HG03103 (cell line): ENCODE results near the gene C4orf54.

Experiments used
- ATAC-seq: cut with Tn5 transposase; IDR thresholded peaks from one replicate; pipeline ENCODE4 v1.9.1; 2021; ENCODE audit warnings: low read depth; ENCODE audit not compliant: unreplicated experiment

Gene C4orf54

GRCh38 chr4:99628040-99628439, 29.6 kb downstream of the C4orf54 start:
- ATAC-seq = no peak

GRCh38 chr4:99625369-99625768, 32.3 kb downstream of the C4orf54 start:
- ATAC-seq = no peak

GRCh38 chr4:99624141-99624719, 33.4 kb downstream of the C4orf54 start:
- no peak for ATAC-seq

- no peak for ATAC-seq
Measured at GRCh38 chr4:99622341-99622740, 35.3 kb downstream of the C4orf54 start.

- no peak for ATAC-seq
Measured at GRCh38 chr4:99617374-99617773, 40.3 kb downstream of the C4orf54 start.

- ATAC-seq = no peak
Measured at GRCh38 chr4:99615170-99615820, 42.3 kb downstream of the C4orf54 start.

- no peak for ATAC-seq
Measured at GRCh38 chr4:99614491-99614890, 43.1 kb downstream of the C4orf54 start.

- no peak for ATAC-seq
Measured at GRCh38 chr4:99612704-99613103, 44.9 kb downstream of the C4orf54 start.

- ATAC-seq = no peak
Measured at GRCh38 chr4:99612281-99612680, 45.3 kb downstream of the C4orf54 start.

GRCh38 chr4:99610605-99611175, 46.9 kb downstream of the C4orf54 start:
- ATAC-seq = no peak

- no peak for ATAC-seq
Measured at GRCh38 chr4:99608417-99608816, 49.2 kb downstream of the C4orf54 start.
